IPS DF 6.9 (cell line): ENCODE measurements around the gene UROD.
A peak's percentile ranks its signal among the peaks of the same experiment; 100 is the strongest.
"Not testable (repeated sequence)": the region's sequence is repeated elsewhere in the genome, so short reads cannot be mapped to it uniquely, and the experiment has no call there.

ENCODE experiments used
- DNase-seq: peaks from one replicate; pipeline ENCODE4 v3.0.0-alpha.2; 2013; ENCODE audit warnings: low read depth, low spot score
- H3K27ac ChIP-seq: one replicate; pipeline ENCODE4 v1.5.1; 2013; ENCODE audit warnings: low read length, control low read depth
- H3K27me3 ChIP-seq: 2 replicates; pipeline ENCODE4 v1.6.1; 2013; ENCODE audit warnings: mild to moderate bottlenecking, low read length; ENCODE audit not compliant: control insufficient read depth, insufficient read depth
- H3K36me3 ChIP-seq: 2 replicates; pipeline ENCODE4 v1.6.1; 2013; ENCODE audit warnings: low read length; ENCODE audit not compliant: control insufficient read depth, insufficient read depth
- H3K4me1 ChIP-seq: 2 replicates; pipeline ENCODE4 v1.6.1; 2013; ENCODE audit warnings: low read length; ENCODE audit not compliant: control insufficient read depth, insufficient read depth
- H3K4me3 ChIP-seq: 2 replicates; pipeline ENCODE4 v1.5.1; 2013; ENCODE audit warnings: mild to moderate bottlenecking, low read length
- H3K9me3 ChIP-seq: 2 replicates; pipeline ENCODE4 v1.6.1; 2013; ENCODE audit warnings: low read length, inconsistent platforms; ENCODE audit not compliant: control insufficient read depth, insufficient read depth
- WGBS: extraction: QIAGEN DNeasy Blood & Tissue Kit; methylation state at CpG from one replicate; pipeline ENCODE4 v1.1.7; 2013; ENCODE audit warnings: mixed read lengths, missing lambda C conversion rate; ENCODE audit not compliant: insufficient read length, insufficient coverage; 5-methylcytosine and 5-hydroxymethylcytosine counted together

UROD gene

GRCh38 chr1:45011837-45012638 lies at the start of gene UROD:
TSS of gene UROD (plus strand) at chr1:45012254. CDS start at chr1:45012266, 12 bp downstream.
- Histone ChIP-seq H3K9me3 (no peaks in the 10 kb centered on the region), H3K27ac (no peak within 1 kb of the TSS), H3K4me3 (peak within 1 kb of the TSS; percentile 91), H3K4me1 (peaks cover 7% of the 10 kb centered on the region; the same call in 1 of the 2 replicates), H3K36me3 (peaks cover 2% of the 10 kb centered on the region; the same call in 1 of the 2 replicates), H3K27me3 (no peaks in the 10 kb centered on the region)
- DNase-seq, result peak; percentile 94
- no CpG with 5 or more reads among the region's 21 CpGs for WGBS

DNA sequence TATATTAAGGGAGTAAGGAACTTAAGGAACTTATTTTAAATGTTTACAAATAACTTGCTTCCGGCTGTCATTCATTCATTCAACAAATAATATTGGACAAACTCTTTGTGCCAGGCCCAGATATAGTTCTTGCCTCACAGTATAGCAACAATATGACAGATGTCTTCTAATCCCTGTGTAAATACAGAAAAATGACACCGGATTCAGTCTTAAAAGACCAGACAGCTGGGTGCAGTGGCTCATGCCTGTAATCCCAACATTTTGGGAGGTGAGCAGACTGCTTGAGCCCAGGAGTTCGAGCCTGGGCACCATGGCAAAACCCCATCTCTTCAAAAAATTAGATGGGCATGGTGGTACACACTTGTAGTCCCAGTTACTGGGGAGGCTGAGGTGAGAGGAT lies 49.3 kb upstream of the UROD start:
- WGBS, result no CpG with 5 or more reads among the region's 3 CpGs
- Histone ChIP-seq H3K9me3 (no peaks in the 10 kb centered on the region), H3K4me1 (no peaks in the 10 kb centered on the region), H3K27me3 (no peaks in the 10 kb centered on the region), H3K36me3 (no peaks in the 10 kb centered on the region), H3K27ac (no peak overlapping the region), H3K4me3 (no peak overlapping the region)
- DNase-seq, result no peak

DNA sequence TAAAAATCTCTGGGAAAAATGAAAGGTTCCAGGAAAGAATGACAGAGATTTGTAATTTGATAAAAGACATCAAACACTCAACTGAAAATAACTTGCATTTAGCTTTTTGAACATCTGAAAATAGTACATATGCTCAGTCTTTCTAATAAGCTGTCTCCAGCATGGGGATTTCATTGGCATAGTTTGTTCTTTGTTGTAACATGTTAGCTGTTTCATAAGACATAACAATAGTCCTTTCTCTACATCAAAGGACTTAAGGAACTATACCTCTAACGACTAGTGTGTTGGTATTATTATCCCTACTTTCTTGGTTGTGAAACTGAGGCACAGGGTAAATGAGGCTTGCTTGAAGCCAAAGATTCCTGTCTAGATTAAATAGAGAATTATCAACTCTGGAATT lies 47.7 kb upstream of the UROD start:
- Histone ChIP-seq H3K36me3 (no peaks in the 10 kb centered on the region), H3K27me3 (no peaks in the 10 kb centered on the region), H3K4me3 (no peak overlapping the region), H3K4me1 (no peaks in the 10 kb centered on the region), H3K9me3 (no peaks in the 10 kb centered on the region), H3K27ac (no peak overlapping the region)
- no peak for DNase-seq
- no CpG with 5 or more reads among the region's 1 CpG for WGBS

DNA sequence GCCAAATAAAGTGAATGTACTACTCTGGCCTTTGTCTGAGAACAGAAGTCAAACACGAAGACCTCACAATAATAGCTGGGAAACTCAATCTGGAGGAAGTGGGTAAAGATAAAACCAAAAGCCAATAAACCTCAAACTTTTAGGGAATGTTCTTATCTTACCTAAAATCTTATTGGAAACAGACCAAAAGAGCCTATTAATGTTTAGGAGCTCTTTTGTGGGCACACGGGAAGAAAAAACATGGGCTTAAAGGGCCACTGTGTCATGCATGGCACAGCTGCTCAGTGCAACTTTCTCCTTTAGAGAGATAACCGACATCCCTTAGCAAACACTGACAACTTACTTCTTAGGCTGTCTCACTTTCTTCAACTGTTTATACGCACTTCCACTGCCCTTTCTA lies 41.7 kb upstream of the UROD start:
- no CpG with 5 or more reads among the region's 4 CpGs for WGBS
- H3K4me1 ChIP-seq, result no peaks in the 10 kb centered on the region
- no peak overlapping the region for H3K27ac ChIP-seq
- DNase-seq, result no peak
- H3K36me3 ChIP-seq, result no peaks in the 10 kb centered on the region
- no peaks in the 10 kb centered on the region for H3K9me3 ChIP-seq
- H3K4me3 ChIP-seq, result no peak overlapping the region
- H3K27me3 ChIP-seq, result no peaks in the 10 kb centered on the region

DNA sequence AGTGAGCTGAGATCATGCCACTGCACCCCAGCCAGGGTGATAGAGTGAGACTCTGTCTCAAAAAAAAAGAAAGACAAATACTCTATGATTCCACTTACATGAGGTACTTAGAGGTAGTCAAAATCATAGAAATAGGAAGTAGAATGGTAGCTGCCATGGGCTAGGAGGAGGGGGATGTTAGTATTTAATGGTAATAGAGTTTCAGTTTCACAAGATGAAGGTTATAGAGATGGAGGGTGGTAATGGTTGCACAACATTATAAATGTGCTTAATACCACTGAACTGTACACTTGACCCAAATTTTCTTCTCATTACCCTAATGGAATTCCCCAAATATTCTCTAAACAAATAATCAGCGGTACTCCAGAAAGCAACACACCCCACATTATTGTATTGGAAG lies 38.4 kb upstream of the UROD start:
- Histone ChIP-seq H3K9me3 (no peaks in the 10 kb centered on the region), H3K4me3 (no peak overlapping the region), H3K27me3 (no peaks in the 10 kb centered on the region), H3K4me1 (no peaks in the 10 kb centered on the region), H3K27ac (no peak overlapping the region), H3K36me3 (no peaks in the 10 kb centered on the region)
- WGBS, result no CpG with 5 or more reads among the region's 1 CpG
- DNase-seq, result no peak

DNA sequence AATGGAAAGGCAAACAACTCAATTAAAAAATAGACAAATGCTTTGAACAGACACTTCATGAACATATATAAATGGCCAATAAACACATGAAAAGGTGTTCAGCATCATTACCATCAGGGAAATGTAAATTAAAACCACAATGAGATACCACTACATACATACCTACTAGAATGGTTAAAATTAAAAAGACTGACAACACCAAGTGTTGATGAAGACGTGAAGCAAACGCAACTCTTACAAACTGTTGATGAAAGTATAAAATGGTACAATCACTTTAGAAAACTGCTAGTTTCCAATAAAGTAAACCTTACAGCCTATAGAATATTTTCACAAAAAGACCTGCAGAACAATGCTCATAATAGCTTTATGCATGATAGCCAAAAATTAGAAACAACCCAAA lies 35.8 kb upstream of the UROD start:
- no peak for DNase-seq
- Histone ChIP-seq H3K36me3 (no peaks in the 10 kb centered on the region), H3K27ac (no peak overlapping the region), H3K4me3 (no peak overlapping the region), H3K9me3 (no peaks in the 10 kb centered on the region), H3K27me3 (no peaks in the 10 kb centered on the region), H3K4me1 (no peaks in the 10 kb centered on the region)
- no CpG with 5 or more reads among the region's 2 CpGs for WGBS

DNA sequence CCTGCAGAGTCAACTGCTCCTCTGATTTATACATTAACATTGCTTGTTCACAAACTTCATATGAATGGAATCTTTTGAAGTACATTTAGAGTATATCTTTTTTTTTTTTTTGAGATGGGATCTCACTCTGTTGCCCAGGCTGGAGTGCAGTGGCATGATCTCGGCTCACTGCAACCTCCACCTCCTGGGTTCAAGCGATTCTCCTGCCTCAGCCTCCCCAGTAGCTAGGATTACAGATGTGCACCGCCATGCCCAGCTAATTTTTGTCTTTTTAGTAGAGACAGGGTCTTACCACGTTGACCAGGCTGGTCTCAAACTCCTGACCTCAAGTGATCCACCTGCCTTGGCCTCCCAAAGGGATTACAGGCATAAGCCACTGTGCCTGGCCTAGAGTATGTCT lies 34.7 kb upstream of the UROD start:
- H3K27me3 ChIP-seq, H3K4me1 ChIP-seq, H3K36me3 ChIP-seq, H3K9me3 ChIP-seq, H3K4me3 ChIP-seq, H3K27ac ChIP-seq, DNase-seq: not testable (repeated sequence)
- WGBS, result no CpG with 5 or more reads among the region's 4 CpGs

GRCh38 chr1:44985747-44986359 lies 26.2 kb upstream of the UROD start:
- Histone ChIP-seq H3K27me3 (no peaks in the 10 kb centered on the region), H3K9me3 (no peaks in the 10 kb centered on the region), H3K36me3 (no peaks in the 10 kb centered on the region), H3K4me1 (no peaks in the 10 kb centered on the region), H3K27ac (no peak overlapping the region), H3K4me3 (peak overlapping the region; percentile 68)
- no peak for DNase-seq
- no CpG with 5 or more reads among the region's 19 CpGs for WGBS

DNA sequence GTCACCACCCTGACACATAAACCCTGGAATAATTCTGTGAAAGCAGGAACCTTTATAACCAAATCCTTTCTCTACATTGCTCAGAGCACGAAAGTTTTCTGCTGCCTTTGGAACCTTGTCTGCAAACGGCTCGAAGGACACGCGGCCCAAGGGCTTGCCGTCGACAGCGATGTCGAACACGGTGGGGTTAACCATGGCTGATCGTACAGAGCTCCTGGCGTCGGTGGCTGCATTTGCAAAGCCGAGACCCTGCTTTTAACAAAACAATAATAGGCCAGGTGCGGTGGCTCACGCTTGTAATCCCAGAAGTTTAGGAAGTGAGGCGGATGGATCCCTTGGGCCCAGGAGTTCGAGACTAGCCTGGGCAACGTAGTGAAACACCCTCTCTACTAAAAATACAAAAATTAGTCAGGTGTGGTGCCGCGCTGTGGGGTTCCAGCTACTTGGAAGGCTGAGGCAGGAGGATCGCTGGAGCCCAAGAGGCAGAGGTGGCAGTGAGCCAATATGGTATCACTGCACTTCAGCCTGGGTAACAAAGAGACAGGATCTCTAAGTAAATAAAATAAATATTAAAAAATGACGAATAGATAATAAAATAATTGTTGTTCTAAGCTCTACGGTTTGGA lies 23.4 kb upstream of the UROD start:
- H3K27me3 ChIP-seq, result no peaks in the 10 kb centered on the region
- H3K4me1 ChIP-seq, result no peaks in the 10 kb centered on the region
- H3K9me3 ChIP-seq, result no peaks in the 10 kb centered on the region
- DNase-seq, result no peak
- no peak overlapping the region for H3K4me3 ChIP-seq
- no peaks in the 10 kb centered on the region for H3K36me3 ChIP-seq
- H3K27ac ChIP-seq, result no peak overlapping the region
- 100% methylated on average over 2 of the region's 24 CpGs for WGBS

- no CpG with 5 or more reads among the region's 7 CpGs for WGBS
- DNase-seq, result no peak
Observed at GRCh38 chr1:44994309-44994898, 17.6 kb upstream of the UROD start.

More at GRCh38 chr1:44994309-44994898, 17.6 kb upstream of the UROD start:
- Histone ChIP-seq H3K9me3 (no peaks in the 10 kb centered on the region), H3K4me3 (no peak overlapping the region), H3K27me3 (no peaks in the 10 kb centered on the region), H3K36me3 (no peaks in the 10 kb centered on the region), H3K4me1 (no peaks in the 10 kb centered on the region), H3K27ac (no peak overlapping the region)
